ENCODE measurements around the gene ZNF496.
"Not testable (repeated sequence)": the region's sequence is repeated elsewhere in the genome, so short reads cannot be mapped to it uniquely, and the experiment has no call there.

The ZNF496 gene

DNA sequence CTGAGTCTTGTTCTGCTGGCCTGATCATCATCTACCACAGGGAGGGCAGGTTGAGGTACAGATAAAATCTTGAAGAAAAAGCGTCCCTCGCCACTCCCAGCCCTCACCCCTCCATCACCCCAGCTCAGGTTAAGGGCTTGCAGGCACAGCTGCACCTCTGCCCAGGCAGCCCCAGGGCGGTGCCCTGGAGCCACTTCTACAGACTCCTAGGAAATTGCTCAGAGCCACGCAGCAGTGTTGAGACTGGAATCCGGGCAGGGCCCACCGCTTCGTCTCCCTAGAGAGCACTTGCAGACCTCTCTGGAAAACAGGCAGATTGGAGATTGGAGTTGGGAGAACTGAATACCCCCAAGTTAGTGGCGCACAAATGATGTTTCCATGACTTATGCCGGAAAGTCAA is 40.5 kb downstream of the ZNF496 start:
- DNase-seq = no peak

DNA sequence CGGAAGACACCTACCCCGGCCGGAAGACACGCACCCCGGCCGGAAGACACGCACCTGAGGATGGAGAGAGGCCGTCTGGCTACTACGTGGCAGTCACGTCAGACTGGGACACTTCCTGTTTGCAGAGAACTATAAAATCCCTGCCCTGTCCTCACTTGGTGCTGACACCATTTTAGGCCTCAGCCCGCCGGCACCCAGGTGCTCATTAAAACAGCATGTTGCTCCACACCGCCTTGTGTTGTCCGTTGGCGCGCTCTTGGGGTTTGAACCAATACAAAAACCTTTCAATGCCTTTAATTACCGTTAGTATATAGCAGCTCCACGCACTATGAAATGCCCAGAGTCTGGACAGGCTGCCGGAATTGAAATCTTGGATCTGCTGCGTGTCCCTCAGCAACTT is 41.1 kb downstream of the ZNF496 start:
- DNase-seq = no peak

DNA sequence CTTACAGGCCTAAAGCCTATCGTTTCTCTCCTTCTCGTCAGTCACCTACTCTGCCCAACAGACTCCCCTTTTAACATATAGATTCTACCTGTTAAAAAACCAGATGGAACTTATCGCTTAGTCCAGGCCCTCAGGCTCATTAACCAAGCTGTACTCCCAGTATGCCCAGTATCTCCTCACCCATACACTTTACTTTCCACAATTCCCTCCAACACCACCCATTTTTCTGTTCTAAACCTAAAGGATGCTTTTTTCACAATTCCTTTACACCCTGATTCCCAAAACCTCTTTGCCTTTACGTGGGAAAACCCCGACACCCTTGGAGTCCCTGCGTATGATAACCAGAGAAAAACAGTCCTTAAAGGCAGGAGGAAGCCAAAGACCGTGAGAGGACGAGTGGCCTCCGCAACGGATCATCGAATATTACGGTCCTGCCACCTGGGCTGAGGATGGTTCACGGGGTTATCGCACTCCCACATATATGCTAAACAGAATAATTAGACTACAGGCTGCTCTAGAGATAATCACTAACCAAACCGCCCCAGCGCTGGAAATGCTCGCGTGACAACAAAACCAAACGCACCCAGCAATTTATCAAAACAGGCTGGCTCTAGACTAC is 42.3 kb downstream of the ZNF496 start:
- not testable (repeated sequence) for DNase-seq

DNA sequence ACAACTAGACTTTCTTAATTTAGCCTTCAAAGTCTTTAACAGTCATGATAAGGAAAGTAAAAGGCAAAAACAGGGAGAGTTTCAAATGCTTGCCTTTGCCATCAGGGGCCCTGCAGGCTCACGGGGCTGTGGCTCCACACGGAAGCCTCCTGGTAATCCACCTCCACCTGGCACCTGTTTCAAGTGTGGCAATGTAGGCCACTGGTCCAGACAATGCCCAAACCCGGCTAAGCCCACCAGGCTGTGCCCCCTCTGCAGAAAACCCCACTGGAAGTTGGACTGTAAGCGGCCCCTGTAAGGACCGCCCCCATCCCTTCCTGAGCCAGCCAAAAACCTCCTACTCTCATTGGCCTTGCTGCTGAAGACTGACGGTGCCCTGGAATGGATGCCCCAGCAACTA is 43.3 kb downstream of the ZNF496 start:
- DNase-seq = no peak

DNA sequence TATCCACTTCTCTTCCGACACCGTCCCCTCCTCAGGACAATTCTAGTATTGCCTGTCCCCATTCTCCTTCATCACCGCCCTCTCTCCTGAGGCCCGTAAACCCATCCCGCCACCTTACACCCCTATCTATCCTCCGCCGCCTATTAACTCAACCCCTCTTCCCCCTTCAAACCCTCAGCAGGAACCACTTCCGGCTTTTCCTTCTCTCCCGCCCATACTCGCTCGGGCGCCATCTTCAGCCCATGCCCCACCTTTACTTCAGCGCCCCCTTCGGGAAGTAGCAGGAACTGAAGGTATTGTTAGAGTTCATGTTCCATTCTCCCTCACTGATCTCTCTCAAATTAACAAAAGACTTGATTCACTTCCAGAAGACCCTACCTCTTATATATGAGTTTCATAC is 44.2 kb downstream of the ZNF496 start:
- no peak for DNase-seq

DNA sequence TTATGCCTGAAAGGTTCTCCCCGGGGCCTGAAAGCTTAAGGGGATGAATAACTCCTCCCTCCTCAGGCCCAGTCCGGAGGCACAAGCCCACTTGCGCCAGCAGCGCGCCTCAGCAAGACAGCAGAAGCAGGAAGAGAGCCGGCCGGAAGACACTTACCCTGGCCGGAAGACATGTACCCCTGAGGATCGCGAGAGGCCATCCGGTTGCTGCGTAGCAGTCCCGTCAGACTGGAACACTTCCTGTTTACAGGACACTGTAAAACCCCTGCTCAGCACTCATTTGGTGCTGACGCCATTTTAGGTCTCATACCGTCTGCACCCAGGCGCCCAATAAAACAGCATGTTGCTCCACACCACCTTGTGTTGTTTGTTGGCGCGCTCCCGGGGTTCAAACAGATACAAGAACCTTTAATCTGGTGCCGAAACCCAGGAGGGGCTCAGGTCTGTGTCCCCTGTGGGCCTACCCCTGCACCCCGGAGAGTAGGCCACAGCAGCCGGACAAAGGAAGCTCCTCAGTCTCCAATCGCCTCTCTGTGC is 45.5 kb downstream of the ZNF496 start:
- no peak for DNase-seq

DNA sequence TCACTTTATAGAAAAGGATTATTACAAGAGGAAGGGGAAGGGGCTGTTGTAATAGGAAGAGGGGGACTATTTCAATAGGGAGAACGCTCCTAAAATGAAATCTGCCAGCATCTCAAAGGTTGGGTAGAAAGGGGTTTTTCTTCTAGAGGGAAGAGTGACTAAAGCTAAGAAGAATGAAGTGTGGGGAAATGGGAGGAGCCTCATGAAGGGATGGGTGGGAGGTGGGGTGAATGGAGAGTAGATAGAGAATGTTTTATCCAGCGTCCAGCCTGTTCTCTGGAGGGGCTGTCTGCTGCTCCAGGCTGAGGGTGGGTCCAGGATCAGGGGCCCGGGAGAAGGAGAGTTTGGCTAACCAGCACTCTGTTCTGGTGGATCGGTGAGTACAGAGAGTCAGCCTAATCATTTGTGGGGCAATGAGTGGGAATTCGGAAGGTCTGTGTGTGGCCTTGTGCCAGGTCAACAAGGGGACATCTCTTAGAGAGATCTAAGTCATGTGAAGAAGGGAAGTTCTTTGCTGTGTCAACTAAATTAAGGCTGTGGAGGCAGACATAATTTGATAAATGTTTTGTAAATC is 50.6 kb downstream of the ZNF496 start:
- no peak for DNase-seq

DNA sequence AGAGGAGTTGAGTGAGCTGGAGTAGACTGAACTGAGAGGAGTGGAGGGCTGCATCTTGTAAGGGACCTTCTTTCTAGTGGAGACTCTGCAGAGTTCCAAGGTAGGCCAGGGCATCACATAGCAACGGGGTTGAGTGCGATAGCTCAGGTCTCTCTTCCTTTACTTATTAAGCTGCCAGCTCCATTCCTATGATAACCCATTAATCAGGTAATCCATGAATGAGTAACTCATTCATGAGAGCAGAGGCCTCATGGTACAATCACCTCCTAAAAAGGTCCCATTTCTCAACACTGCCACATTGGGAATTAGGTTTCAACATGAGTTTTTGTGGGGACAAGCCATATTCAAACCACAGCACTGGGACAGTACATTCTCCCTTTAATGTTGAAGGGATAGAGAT is 54.5 kb downstream of the ZNF496 start:
- DNase-seq = no peak

DNA sequence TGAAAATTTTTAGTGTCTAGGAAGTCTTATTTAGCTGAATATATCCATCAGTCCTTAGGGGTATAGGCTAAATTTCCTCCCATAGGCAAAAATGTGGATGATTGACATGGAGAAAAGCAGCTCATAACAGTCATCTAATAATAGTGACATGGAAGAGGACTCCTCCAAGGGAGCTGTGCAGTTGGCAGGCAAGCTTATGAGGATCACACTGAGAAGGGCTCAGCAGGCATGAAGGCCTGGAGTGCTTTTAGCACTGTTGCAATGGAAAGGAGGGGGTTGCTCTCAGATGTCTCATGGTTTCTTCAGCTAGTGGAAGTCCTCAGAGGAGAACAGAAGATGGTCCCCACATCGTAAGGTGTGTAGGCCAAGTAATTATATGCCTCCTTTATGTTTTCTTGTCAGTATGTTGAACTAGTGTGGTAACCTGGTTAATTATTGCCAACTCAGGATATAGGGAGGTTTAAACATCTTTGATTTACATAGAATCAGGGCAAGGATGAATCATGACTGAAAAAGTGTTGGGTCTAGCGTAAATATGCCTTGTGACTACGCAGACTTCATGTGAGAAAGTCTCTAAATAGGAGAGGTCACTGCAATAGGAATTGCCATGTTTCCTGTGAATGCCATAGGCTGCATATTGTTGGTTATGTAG is 56.9 kb downstream of the ZNF496 start:
- DNase-seq = no peak

DNA sequence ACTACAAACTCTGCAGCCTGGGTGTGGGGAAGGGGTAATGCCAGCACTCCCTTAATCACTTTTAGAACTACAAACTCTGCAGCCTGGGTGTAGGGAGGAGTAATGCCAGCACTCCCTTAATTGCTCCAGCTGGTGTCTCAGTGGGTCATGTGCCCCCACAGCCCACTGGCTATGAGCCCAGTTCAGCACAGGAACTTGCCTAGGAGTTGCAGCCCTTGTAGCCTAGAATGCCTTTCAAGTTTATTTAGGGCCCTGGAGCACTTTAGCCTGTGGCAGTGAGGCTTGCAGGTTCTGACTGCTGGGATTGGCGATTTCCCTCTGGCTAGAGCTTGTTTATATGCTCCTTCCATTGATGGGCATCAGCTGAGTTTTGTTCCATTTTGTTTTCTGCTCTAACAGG is 58.7 kb downstream of the ZNF496 start:
- DNase-seq = no peak

DNA sequence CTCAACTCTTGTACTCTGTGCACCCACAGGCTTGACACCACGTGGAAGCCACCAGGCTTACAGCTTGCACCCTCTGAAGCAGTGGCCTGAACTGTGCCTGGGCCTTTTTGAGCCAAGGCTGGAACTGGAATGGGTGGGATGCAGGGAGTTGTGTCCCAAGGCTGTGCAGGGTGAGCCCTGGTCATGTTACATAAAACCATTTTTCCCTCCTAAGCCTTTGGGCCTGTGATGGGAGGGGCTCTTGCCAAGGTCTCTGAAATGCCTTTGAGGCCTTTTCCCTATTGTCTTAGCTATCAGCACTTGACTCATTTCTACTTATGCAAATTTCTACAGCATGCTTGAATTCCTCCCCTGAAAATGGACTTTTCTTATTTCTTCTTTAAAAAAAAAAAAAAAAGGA is 61.7 kb downstream of the ZNF496 start:
- DNase-seq = no peak

DNA sequence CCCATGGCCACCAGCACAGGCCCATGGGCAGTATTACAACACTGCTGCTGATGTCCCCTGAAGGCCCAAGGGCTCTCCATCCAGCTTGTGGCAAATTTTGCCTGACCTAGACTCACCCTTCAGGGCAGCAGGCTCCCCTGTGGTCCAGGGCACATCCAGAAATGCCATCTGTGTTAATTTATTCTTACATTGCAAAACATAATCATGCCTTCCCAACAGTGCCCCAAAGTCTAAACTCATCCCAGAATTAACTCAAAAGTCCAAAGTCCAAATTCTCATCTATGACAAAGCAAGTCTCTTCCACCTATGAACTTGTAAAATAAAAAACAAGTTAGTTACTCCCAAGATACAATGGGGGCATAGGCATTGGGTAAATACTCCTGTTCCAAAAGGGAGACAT is 62.5 kb downstream of the ZNF496 start:
- DNase-seq = no peak

DNA sequence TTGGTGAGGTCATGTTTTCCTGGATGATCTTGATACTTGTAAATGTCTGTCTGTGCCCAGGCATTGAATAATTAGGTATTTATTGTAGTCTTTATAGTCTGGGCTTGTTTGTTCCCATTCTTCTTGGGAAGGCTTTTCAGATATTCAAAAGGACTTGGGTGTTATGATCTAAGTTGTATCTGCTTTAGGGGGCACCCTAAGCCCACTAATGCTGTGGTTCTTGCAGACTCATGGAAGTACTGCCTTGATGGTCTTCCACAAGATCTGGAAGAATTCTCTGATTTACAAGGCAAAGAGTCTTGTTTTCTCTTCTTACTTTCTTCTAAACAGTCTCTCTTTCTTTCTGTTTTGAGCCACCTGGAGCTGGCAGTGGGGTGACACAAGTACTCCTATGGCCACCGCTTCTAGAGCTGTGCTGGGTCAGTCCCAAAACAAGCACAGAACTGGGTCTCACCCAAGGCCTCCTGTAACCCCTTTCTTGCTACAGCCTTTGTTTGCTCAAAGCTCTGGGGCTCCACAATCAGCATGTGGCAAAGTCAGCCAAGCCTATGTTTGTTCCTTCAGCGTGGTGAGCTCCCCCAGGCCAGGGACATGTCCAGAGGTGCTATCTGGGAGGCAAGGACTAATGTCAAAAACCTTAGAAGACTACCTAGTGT is 63.1 kb downstream of the ZNF496 start:
- no peak for DNase-seq

DNA sequence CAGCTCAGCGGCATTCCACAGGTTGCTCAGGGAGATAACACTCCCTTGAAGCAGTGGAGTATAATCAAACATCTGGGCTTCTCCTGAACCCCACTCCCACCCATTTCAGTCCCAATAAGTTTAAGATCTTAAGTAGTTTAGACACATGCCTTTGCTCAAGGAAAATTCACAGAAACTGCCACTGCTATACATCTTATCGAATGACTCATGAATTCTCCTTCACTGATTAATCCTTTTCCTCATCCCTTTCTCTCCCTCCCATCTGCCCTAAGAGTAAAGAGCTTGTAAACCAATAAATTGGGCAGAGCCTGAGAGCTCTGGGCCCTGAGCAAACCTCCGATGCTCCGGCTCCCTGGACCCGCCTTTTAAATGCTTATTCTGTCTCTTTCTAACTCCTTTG is 65.6 kb downstream of the ZNF496 start:
- no peak for DNase-seq

DNA sequence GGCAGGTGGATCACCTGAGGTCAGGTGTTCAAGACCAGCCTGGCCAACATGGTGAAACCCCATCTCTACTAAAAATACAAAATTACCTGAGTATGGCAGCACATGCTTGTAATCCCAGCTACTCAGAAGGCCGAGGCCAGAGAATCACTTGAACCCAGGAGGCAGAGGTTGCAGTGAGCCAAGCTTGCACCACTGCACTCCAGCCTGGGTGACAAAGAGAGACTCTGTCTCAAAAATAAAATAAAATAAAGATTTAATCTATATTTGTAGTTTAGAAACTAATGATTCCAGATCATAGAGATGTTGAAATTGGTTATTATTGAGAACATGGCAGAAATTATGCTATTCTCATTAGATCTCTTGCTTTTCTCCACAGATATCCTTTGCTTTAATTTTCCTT is 75.9 kb downstream of the ZNF496 start, which contains the start of gene VN1R5:
Gene VN1R5, plus strand, starts transcription at position 301 of the 400 bp plus-strand sequence.
- DNase-seq = not testable (repeated sequence)

DNA sequence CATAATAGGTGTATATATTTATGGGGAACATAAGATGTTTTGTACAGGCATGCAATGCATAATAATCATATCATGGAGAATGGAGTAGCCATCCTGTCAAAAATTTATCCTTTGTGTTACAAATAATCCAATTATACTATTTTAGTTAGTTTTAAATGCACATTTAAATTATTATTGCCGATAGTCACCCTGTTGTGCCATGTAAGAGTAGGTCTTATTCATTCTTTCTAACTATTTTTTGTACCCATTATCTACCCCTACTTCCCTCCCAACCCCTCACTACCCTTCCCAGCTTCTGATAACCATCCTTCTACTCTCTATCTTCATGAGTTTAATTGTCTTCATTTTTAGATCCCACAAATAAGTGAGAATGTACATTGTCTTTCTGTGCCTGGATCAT is 84.1 kb downstream of the ZNF496 start:
- DNase-seq = no peak

All from central memory CD4-positive, alpha-beta T cell (primary cell).